IMR-90 (cell line): ENCODE results near the gene C1GALT1. TPM values are rescaled to one million over a fixed set of nuclear protein-coding genes. Genes with fewer than 3 reads are reported as not detected.

ENCODE experiments used
- ATAC-seq: fragments of 200-7000 bp; cut with Tn5 transposase; 2 replicates; pipeline ENCODE4 v1.9.1; 2020; ENCODE audit warnings: low read depth, mild to moderate bottlenecking, moderate library complexity
- BruUV-seq: library from RNA; stranded (reverse); fragments of 400-500 nt; replicated peaks from 2 replicates; lab custom pipeline; 2021; lab: Mats Ljungman, UMichigan
- CTCF ChIA-PET: fragments of 300-600 bp; formaldehyde crosslinking; extraction: SDS; loops from one replicate; lab custom pipeline; 2021; ENCODE audit warnings: antibody characterized with exemption; lab: Yijun Ruan, JAX
- POLR2A ChIA-PET: fragments of 300-600 bp; sonication (Branson Sonifier 250); formaldehyde crosslinking; loops from one replicate; lab custom pipeline; 2022; ENCODE audit warnings: antibody characterized with exemption; ENCODE audit not compliant: unreplicated experiment; lab: Charles Lee
- DNase-seq: peaks from one replicate; pipeline ENCODE4 v3.0.0; 2013
- H2AFZ ChIP-seq: replicated peaks from 2 replicates; pipeline ENCODE3; 2013; ENCODE audit warnings: low read length, mild to moderate bottlenecking; ENCODE audit not compliant: poor library complexity
- H2AK5ac ChIP-seq: 2 replicates; pipeline ENCODE4 v1.6.1; 2013; ENCODE audit warnings: low read depth, low read length, inconsistent platforms
- H2AK9ac ChIP-seq: replicated peaks from 2 replicates; pipeline ENCODE3; 2013; ENCODE audit warnings: mild to moderate bottlenecking, low read depth, low read length, moderate library complexity; ENCODE audit not compliant: poor library complexity
- H2BK120ac ChIP-seq: 2 replicates; pipeline ENCODE4 v1.6.1; 2013; ENCODE audit warnings: low read depth, low read length, inconsistent platforms
- H2BK15ac ChIP-seq: 3 replicates; pipeline ENCODE4 v1.6.1; 2013; ENCODE audit warnings: low read depth, low read length, inconsistent platforms
- H2BK20ac ChIP-seq: 2 replicates; pipeline ENCODE4 v1.6.1; 2013; ENCODE audit warnings: low read depth, mild to moderate bottlenecking, inconsistent platforms, low read length, moderate library complexity
- H2BK5ac ChIP-seq: 2 replicates; pipeline ENCODE4 v1.6.1; 2013; ENCODE audit warnings: mild to moderate bottlenecking, low read depth, low read length, inconsistent platforms; ENCODE audit not compliant: poor library complexity, severe bottlenecking
- H3K14ac ChIP-seq: replicated peaks from 2 replicates; pipeline ENCODE4 v1.6.1; 2013; ENCODE audit warnings: low read depth, low read length, inconsistent platforms
- H3K18ac ChIP-seq: 2 replicates; pipeline ENCODE4 v1.6.1; 2013; ENCODE audit warnings: low read depth, low read length, control low read depth
- H3K23ac ChIP-seq: 2 replicates; pipeline ENCODE4 v1.6.1; 2013; ENCODE audit warnings: low read depth, low read length, inconsistent platforms
- H3K27ac ChIP-seq: 2 replicates; pipeline ENCODE4 v1.5.1; 2013; ENCODE audit warnings: mild to moderate bottlenecking, control low read depth, low read length; ENCODE audit not compliant: insufficient read depth
- H3K27me3 ChIP-seq: 2 replicates; pipeline ENCODE4 v1.6.1; 2013; ENCODE audit warnings: low read length; ENCODE audit not compliant: control insufficient read depth, insufficient read depth
- H3K36me3 ChIP-seq: 2 replicates; pipeline ENCODE4 v1.6.1; 2013; ENCODE audit warnings: low read length, mixed read lengths; ENCODE audit not compliant: control insufficient read depth, insufficient read depth
- H3K4ac ChIP-seq: 2 replicates; pipeline ENCODE4 v1.6.1; 2013; ENCODE audit warnings: low read depth, low read length, inconsistent platforms
- H3K4me1 ChIP-seq: 2 replicates; pipeline ENCODE4 v1.6.1; 2013; ENCODE audit warnings: low read length, mixed read lengths; ENCODE audit not compliant: control insufficient read depth, insufficient read depth
- H3K4me2 ChIP-seq: 2 replicates; pipeline ENCODE4 v1.6.1; 2013; ENCODE audit warnings: low read depth, mild to moderate bottlenecking, control low read depth, low read length, moderate library complexity
- H3K4me3 ChIP-seq: 2 replicates; pipeline ENCODE4 v1.5.1; 2013; ENCODE audit warnings: low read depth, mild to moderate bottlenecking, control low read depth, low read length, moderate library complexity; ENCODE audit not compliant: insufficient read depth
- H3K56ac ChIP-seq: 2 replicates; pipeline ENCODE4 v1.6.1; 2013; ENCODE audit warnings: low read length, inconsistent platforms; ENCODE audit not compliant: insufficient read depth; ENCODE audit errors: extremely low read depth
- H3K79me1 ChIP-seq, 2 experiments: 2 replicates each; pipeline ENCODE4 v1.6.1; 2013; ENCODE audit warnings: low read length in 2 of 2, inconsistent platforms in 1 of 2, low read depth in 1 of 2
- H3K9ac ChIP-seq: 2 replicates; pipeline ENCODE4 v1.6.1; 2013; ENCODE audit warnings: low read depth, low read length, control low read depth
- H3K9me1 ChIP-seq: 2 replicates; pipeline ENCODE4 v1.6.1; 2013; ENCODE audit warnings: low read length, inconsistent platforms; ENCODE audit not compliant: insufficient read depth
- H3K9me3 ChIP-seq: 2 replicates; pipeline ENCODE4 v1.6.1; 2013; ENCODE audit warnings: low read length; ENCODE audit not compliant: control insufficient read depth, insufficient read depth
- H4K20me1 ChIP-seq: 2 replicates; pipeline ENCODE4 v1.6.1; 2013; ENCODE audit warnings: low read length, inconsistent platforms; ENCODE audit not compliant: insufficient read depth
- H4K5ac ChIP-seq: 2 replicates; pipeline ENCODE4 v1.6.1; 2013; ENCODE audit warnings: mild to moderate bottlenecking, low read depth, low read length, control low read depth
- H4K8ac ChIP-seq, 2 experiments: 2 replicates each; pipeline ENCODE4 v1.6.1; 2013; ENCODE audit warnings: low read depth in 2 of 2, low read length in 2 of 2, control low read depth in 1 of 2, inconsistent platforms in 1 of 2
- H4K91ac ChIP-seq: 2 replicates; pipeline ENCODE4 v1.6.1; 2013; ENCODE audit warnings: low read depth, low read length, inconsistent platforms; ENCODE audit not compliant: insufficient read depth
- BHLHE40 ChIP-seq: fragments of 150-350 bp; IDR thresholded peaks from 2 replicates; pipeline ENCODE4 v1.6.1; 2016; ENCODE audit warnings: mild to moderate bottlenecking, low read depth, low read length
- CTCF ChIP-seq: conservative IDR thresholded peaks from 2 replicates; pipeline ENCODE4 v1.5.1; 2012; ENCODE audit warnings: mild to moderate bottlenecking, low read depth, low read length, improper control_type of control experiment
- ELK1 ChIP-seq: fragments of 150-350 bp; IDR thresholded peaks from 2 replicates; pipeline ENCODE4 v1.6.1; 2016; ENCODE audit warnings: low read depth, mild to moderate bottlenecking, low read length, moderate library complexity, borderline replicate concordance
- MAFK ChIP-seq: IDR thresholded peaks from 2 replicates; pipeline ENCODE4 v1.6.1; 2012; ENCODE audit warnings: low read depth, low read length, improper control_type of control experiment
- MAZ ChIP-seq: IDR thresholded peaks from 2 replicates; pipeline ENCODE4 v1.6.1; 2012; ENCODE audit warnings: low read depth, mild to moderate bottlenecking, low read length, improper control_type of control experiment, moderate library complexity, borderline replicate concordance
- MXI1 ChIP-seq: IDR thresholded peaks from 2 replicates; pipeline ENCODE4 v1.6.1; 2012; ENCODE audit warnings: low read depth, mild to moderate bottlenecking, low read length, moderate library complexity, borderline replicate concordance
- RAD21 ChIP-seq: IDR thresholded peaks from 2 replicates; pipeline ENCODE4 v1.6.1; 2012; ENCODE audit warnings: low read length, improper control_type of control experiment
- USF2 ChIP-seq: fragments of 150-350 bp; IDR thresholded peaks from 2 replicates; pipeline ENCODE4 v1.6.1; 2017; ENCODE audit warnings: mild to moderate bottlenecking, antibody characterized with exemption, low read length, low read depth
- dilution Hi-C: fragments of 300-500 bp; cut with HindIII; formaldehyde crosslinking; loops from one replicate; pipeline ENCODE4 v1.14.3; 2018; ENCODE audit warnings: low sequenced_read_pairs; ENCODE audit not compliant: unreplicated experiment
- in situ Hi-C: fragments of 300-500 bp; cut with MboI; formaldehyde crosslinking; loops from 3 replicates; pipeline ENCODE4 v1.14.3; 2019; ENCODE audit warnings: low sequenced_read_pairs, inconsistent platforms, mixed read lengths
- intact Hi-C: fragments of 100-400 bp; cut with micrococcal nuclease; formaldehyde crosslinking; loops from 2 replicates; pipeline ENCODE4 v1.10.0; 2022
- polyA plus RNA-seq, 3 experiments: library from polyadenylated mRNA; depleted of rRNA; stranded (reverse); fragments of >200 nt; gene quantifications; 2 replicates each; pipeline ENCODE4 v1.2.3, GENCODE V29; 2012; ENCODE audit warnings: low replicate concordance in 1 of 3
- total RNA-seq: library from RNA; depleted of rRNA; stranded (reverse); fragments of >200 nt; gene quantifications from 2 replicates; pipeline ENCODE4 v1.2.3, GENCODE V29; 2012

Gene C1GALT1
- total and polyA plus RNA-seq, 2 of the 4 experiments (the other 2 are of a cell fraction): 11.6 to 12.2 TPM

DNA sequence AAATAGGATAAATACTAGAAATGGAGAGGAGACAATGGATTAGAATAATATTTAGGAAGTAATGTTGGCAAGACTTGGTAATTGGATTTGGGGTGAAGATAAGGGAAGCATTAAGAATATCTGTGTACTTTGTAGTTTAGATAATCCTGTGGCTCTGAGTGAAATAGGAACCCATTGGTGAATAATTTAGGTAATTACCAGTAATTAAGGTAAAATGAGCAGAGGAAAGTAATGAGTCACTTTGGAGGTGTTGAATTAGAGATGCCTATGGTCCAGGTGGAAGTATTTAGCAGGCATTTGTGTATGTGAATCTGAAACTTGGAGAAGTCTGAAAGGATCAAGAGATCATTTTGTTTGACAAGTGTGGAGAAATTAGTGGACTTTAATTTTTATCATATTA lies 5.7 kb downstream of the C1GALT1 start:
- Histone ChIP-seq H3K18ac (no peak overlapping the region), H3K9me1 (peaks cover 4% of the 10 kb centered on the region; the same call in 1 of the 2 replicates), H3K79me1 (peaks cover 20 to 33% of the 10 kb centered on the region in 2 experiments; a peak in 3 of 4 replicates), H2BK20ac (no peak overlapping the region), H3K23ac (no peak overlapping the region), H2AK5ac (no peak overlapping the region), H4K5ac (no peak overlapping the region), H3K4ac (no peak overlapping the region), H3K27me3 (no peaks in the 10 kb centered on the region), H3K4me2 (no peak overlapping the region), H4K20me1 (no peaks in the 10 kb centered on the region), H4K8ac (no peak overlapping the region), H2AK9ac (no peak overlapping the region), H2BK5ac (no peak overlapping the region), H4K91ac (no peak overlapping the region), H3K9me3 (no peaks in the 10 kb centered on the region), H2BK120ac (no peak overlapping the region), H2BK15ac (no peak overlapping the region), H3K14ac (no peak overlapping the region), H3K56ac (no peak overlapping the region), H3K36me3 (no peaks in the 10 kb centered on the region), H3K4me3 (no peak overlapping the region), H2AFZ (no peak overlapping the region), H3K4me1 (peaks cover 3% of the 10 kb centered on the region), H3K9ac (no peak overlapping the region), H3K27ac (no peak overlapping the region)
- ChIA-PET CTCF (no interaction called here), POLR2A (no interaction called here)
- dilution Hi-C loops: no loop called here
- in situ Hi-C loops: no loop called here
- no peak for DNase-seq
- BruUV-seq: no TSS peak
- intact Hi-C loops: no loop called here
- TF ChIP-seq BHLHE40 (no peak), MAFK (no peak), MAZ (no peak), USF2 (no peak), MXI1 (no peak), ELK1 (no peak), CTCF (no peak), RAD21 (no peak)
- ATAC-seq: no peak
